HepG2 (cell line): Measurements from ENCODE around the gene SFTA2. TPM values are rescaled to one million over a fixed set of nuclear protein-coding genes. Genes with fewer than 3 reads are reported as not detected.

ENCODE experiments used
- ATAC-seq: fragments of 200-7000 bp; cut with Tn5 transposase; 3 replicates; pipeline ENCODE4 v1.9.1; 2020; ENCODE audit warnings: mild to moderate bottlenecking, moderate library complexity
- BruUV-seq: library from RNA; stranded (reverse); fragments of 400-500 nt; replicated peaks from 2 replicates; lab custom pipeline; 2021; lab: Mats Ljungman, UMichigan
- CTCF ChIA-PET: fragments of 300-600 bp; formaldehyde crosslinking; extraction: SDS; loops from one replicate; lab custom pipeline; 2021; ENCODE audit warnings: low total read pairs, inconsistent platforms, low intra/inter-chr PET ratio; lab: Yijun Ruan, JAX
- POLR2A ChIA-PET: fragments of 350-600 bp; sonication (Branson Sonifier 250); formaldehyde crosslinking; loops from one replicate; lab custom pipeline; 2020; ENCODE audit warnings: antibody characterized with exemption, inconsistent platforms; lab: Yijun Ruan, JAX
- DNase-seq: peaks from one replicate; pipeline ENCODE4 v3.0.0-alpha.2; 2015; ENCODE audit warnings: low spot score
- FAIRE-seq: peaks from 3 replicates; lab custom pipeline; 2011; peaks lifted over from hg19 to GRCh38; lab: Jason Lieb, UNC
- H2AFZ ChIP-seq: one replicate; pipeline ENCODE4 v1.6.1; 2011; ENCODE audit warnings: low read length, inconsistent platforms
- H3K27ac ChIP-seq: fragments of 300-600 bp; 3 replicates; pipeline ENCODE4 v1.8.0; 2011; ENCODE audit warnings: mixed run types, mild to moderate bottlenecking, mixed read lengths, low read length, inconsistent platforms; ENCODE audit not compliant: insufficient read depth; ENCODE audit errors: extremely low read length
- H3K27me3 ChIP-seq, 2 experiments: fragments of 200-600 bp in 1 of 2; 2 replicates in 1 of 2; 3 replicates in 1 of 2; pipeline versions ENCODE4 v1.6.0 to v1.8.0; 2011; ENCODE audit warnings: low read length in 2 of 2, mild to moderate bottlenecking in 2 of 2, moderate library complexity in 2 of 2, inconsistent platforms in 1 of 2; ENCODE audit not compliant: insufficient read depth in 2 of 2, control insufficient read depth in 1 of 2
- H3K36me3 ChIP-seq, 2 experiments: fragments of 200-600 bp in 1 of 2; replicated peaks in 1 of 2; 2 replicates in 1 of 2; 3 replicates in 1 of 2; pipeline versions ENCODE4 v1.5.1 to v1.8.0; 2011; ENCODE audit warnings: low read length in 2 of 2, inconsistent platforms in 1 of 2; ENCODE audit not compliant: insufficient read depth in 2 of 2, control insufficient read depth in 1 of 2
- H3K4me1 ChIP-seq: 2 replicates; pipeline ENCODE4 v1.5.1; 2012; ENCODE audit warnings: low read length, inconsistent platforms; ENCODE audit not compliant: insufficient read depth
- H3K4me2 ChIP-seq: 2 replicates; pipeline ENCODE4 v1.6.0; 2011; ENCODE audit warnings: low read depth, low read length, inconsistent platforms
- H3K4me3 ChIP-seq, 3 experiments: fragments of 200-600 bp in 1 of 3; sonication (generic), shearing (Covaris generic) in 1 of 3; replicated peaks in 1 of 3; 2 replicates each; pipeline ENCODE4 v1.5.1; 2011 to 2016; ENCODE audit warnings: low read length in 3 of 3, inconsistent platforms in 2 of 3, low read depth in 2 of 3, mild to moderate bottlenecking in 2 of 3, control low read depth in 1 of 3, mixed read lengths in 1 of 3; ENCODE audit not compliant: insufficient read depth in 1 of 3
- H3K79me2 ChIP-seq: one replicate; pipeline ENCODE4 v1.6.1; 2011; ENCODE audit warnings: low read length, inconsistent platforms; ENCODE audit not compliant: insufficient read depth
- H3K9ac ChIP-seq: 2 replicates; pipeline ENCODE4 v1.6.0; 2011; ENCODE audit warnings: mild to moderate bottlenecking, low read depth, low read length, inconsistent platforms; ENCODE audit not compliant: insufficient read depth
- H3K9me3 ChIP-seq: 2 replicates; pipeline ENCODE4 v1.5.1; 2012; ENCODE audit warnings: mild to moderate bottlenecking, low read length
- H4K20me1 ChIP-seq: 2 replicates; pipeline ENCODE4 v1.6.0; 2011; ENCODE audit warnings: inconsistent platforms, mild to moderate bottlenecking, low read length, moderate library complexity; ENCODE audit not compliant: insufficient read depth
- ARNTL ChIP-seq: sonication (generic); formaldehyde crosslinking; IDR thresholded peaks from 2 replicates; pipeline ENCODE4 v1.4.0; 2020; ENCODE audit warnings: mild to moderate bottlenecking, missing genetic modification reagents
- ESRRA ChIP-seq: sonication (generic); formaldehyde crosslinking; IDR thresholded peaks from 2 replicates; pipeline ENCODE4 v1.5.1; 2020; ENCODE audit warnings: mild to moderate bottlenecking, low read depth, missing genetic modification reagents
- HOXA5 ChIP-seq: sonication (generic); formaldehyde crosslinking; IDR thresholded peaks from 2 replicates; pipeline ENCODE4 v1.4.0; 2020; ENCODE audit warnings: missing genetic modification reagents
- JDP2 ChIP-seq: sonication (generic); formaldehyde crosslinking; IDR thresholded peaks from 2 replicates; pipeline ENCODE4 v1.8.1; 2022; ENCODE audit warnings: missing genetic modification reagents, borderline replicate concordance
- MED13 ChIP-seq: sonication (generic); formaldehyde crosslinking; IDR thresholded peaks from 2 replicates; pipeline ENCODE4 v1.5.0; 2020; ENCODE audit warnings: missing genetic modification reagents
- MTF1 ChIP-seq: sonication (generic); formaldehyde crosslinking; IDR thresholded peaks from 2 replicates; pipeline ENCODE4 v1.5.0; 2020; ENCODE audit warnings: missing genetic modification reagents
- NR2C2 ChIP-seq: sonication (generic); formaldehyde crosslinking; IDR thresholded peaks from 2 replicates; pipeline ENCODE4 v1.4.0; 2020; ENCODE audit warnings: missing genetic modification reagents, mild to moderate bottlenecking, moderate library complexity, borderline replicate concordance
- PCBP2 ChIP-seq: fragments of 200-400 bp; formaldehyde crosslinking; optimal IDR thresholded peaks from 2 replicates; pipeline ENCODE3; 2018; ENCODE audit warnings: low read length, low read depth; ENCODE audit not compliant: poor library complexity, severe bottlenecking
- SP4 ChIP-seq: sonication (generic); formaldehyde crosslinking; IDR thresholded peaks from 2 replicates; pipeline ENCODE4 v1.8.1; 2023; ENCODE audit warnings: mild to moderate bottlenecking, missing genetic modification reagents
- ZEB1 ChIP-seq: IDR thresholded peaks from 2 replicates; pipeline ENCODE4 v1.6.1; 2012; ENCODE audit warnings: mild to moderate bottlenecking, low read depth, inconsistent platforms; ENCODE audit not compliant: insufficient replicate concordance
- ZMYM4 ChIP-seq: sonication (generic); formaldehyde crosslinking; IDR thresholded peaks from 2 replicates; pipeline ENCODE4 v1.8.1; 2023; ENCODE audit warnings: mild to moderate bottlenecking, missing genetic modification reagents
- ZNF501 ChIP-seq: sonication (generic); formaldehyde crosslinking; IDR thresholded peaks from 2 replicates; pipeline ENCODE4 v1.5.1; 2020; ENCODE audit warnings: mild to moderate bottlenecking, moderate library complexity, missing genetic modification reagents
- ZNF510 ChIP-seq: sonication (generic); formaldehyde crosslinking; IDR thresholded peaks from 2 replicates; pipeline ENCODE4 v1.4.0; 2020; ENCODE audit warnings: low read depth, mild to moderate bottlenecking, missing genetic modification reagents
- ZNF556 ChIP-seq: sonication (generic); formaldehyde crosslinking; IDR thresholded peaks from 2 replicates; pipeline ENCODE4 v1.4.0; 2020; ENCODE audit warnings: mild to moderate bottlenecking, missing genetic modification reagents, borderline replicate concordance
- ZNF644 ChIP-seq: IDR thresholded peaks from 2 replicates; pipeline ENCODE4 v1.6.1; 2016; ENCODE audit warnings: low read depth
- ZNF670 ChIP-seq: sonication (generic); formaldehyde crosslinking; IDR thresholded peaks from 2 replicates; pipeline ENCODE4 v1.8.0; 2022; ENCODE audit warnings: mild to moderate bottlenecking, missing genetic modification reagents, borderline replicate concordance
- ZNF777 ChIP-seq: sonication (generic); formaldehyde crosslinking; IDR thresholded peaks from 2 replicates; pipeline ENCODE4 v1.4.0; 2020; ENCODE audit warnings: missing genetic modification reagents
- ZNF781 ChIP-seq: sonication (generic); formaldehyde crosslinking; IDR thresholded peaks from 2 replicates; pipeline ENCODE4 v1.5.1; 2020; ENCODE audit warnings: borderline replicate concordance, mild to moderate bottlenecking, missing genetic modification reagents; ENCODE audit errors: not compliant biosample characterization
- WGBS: methylation state at CpG from one replicate; pipeline ENCODE4 v1.1.6; 2017; ENCODE audit warnings: low lambda C conversion rate; 5-methylcytosine and 5-hydroxymethylcytosine counted together
- in situ Hi-C: cut with HindIII; loops from 2 replicates; pipeline ENCODE4 v1.10.0; 2017; ENCODE audit warnings: low pct_unique_long_range_greater_than_20kb; ENCODE audit not compliant: extremely low pct_ligation_motif_present
- intact Hi-C: fragments of 100-400 bp; cut with micrococcal nuclease; formaldehyde crosslinking; loops from one replicate; pipeline ENCODE4 v1.10.0; 2022; ENCODE audit not compliant: unreplicated experiment
- polyA plus RNA-seq, 8 experiments: library from polyadenylated mRNA; depleted of rRNA in 3 of 8; stranded (reverse) in 7 of 8; unstranded in 1 of 8; fragments of >200 nt; fragmentation: Illumina TruSeq in 4 of 8; extraction: Trizol in 4 of 8; gene quantifications; 2 replicates each; pipeline versions ENCODE4 v1.2.1 to v1.2.3, GENCODE V29; 2011 to 2016; ENCODE audit warnings: low read depth in 4 of 8, missing spikeins in 1 of 8, mixed read lengths in 1 of 8; ENCODE audit not compliant: insufficient read depth in 1 of 8
- total RNA-seq, 5 experiments: library from RNA; depleted of rRNA; stranded (reverse); fragments of >200 nt; fragmentation: Illumina TruSeq; extraction: Trizol; gene quantifications; 2 replicates each; pipeline ENCODE4 v1.2.3, GENCODE V29; 2016; ENCODE audit warnings: low read depth in 1 of 5
- TF ChIP-seq, protein P1 (sequence below): sonication (generic); formaldehyde crosslinking; IDR thresholded peaks from 2 replicates; pipeline ENCODE4; 2020; ENCODE audit warnings: missing genetic modification reagents, mild to moderate bottlenecking, borderline replicate concordance
- TF ChIP-seq, protein P2 (sequence below): sonication (generic); formaldehyde crosslinking; conservative IDR thresholded peaks from 2 replicates; pipeline ENCODE4 v1.8.0; 2022; ENCODE audit warnings: low read depth, missing genetic modification reagents

SFTA2 gene
- total and polyA plus RNA-seq, 2 of the 13 experiments (the other 11 are each of a cell fraction or from before 2014, with no cell fraction given), result not detected

DNA sequence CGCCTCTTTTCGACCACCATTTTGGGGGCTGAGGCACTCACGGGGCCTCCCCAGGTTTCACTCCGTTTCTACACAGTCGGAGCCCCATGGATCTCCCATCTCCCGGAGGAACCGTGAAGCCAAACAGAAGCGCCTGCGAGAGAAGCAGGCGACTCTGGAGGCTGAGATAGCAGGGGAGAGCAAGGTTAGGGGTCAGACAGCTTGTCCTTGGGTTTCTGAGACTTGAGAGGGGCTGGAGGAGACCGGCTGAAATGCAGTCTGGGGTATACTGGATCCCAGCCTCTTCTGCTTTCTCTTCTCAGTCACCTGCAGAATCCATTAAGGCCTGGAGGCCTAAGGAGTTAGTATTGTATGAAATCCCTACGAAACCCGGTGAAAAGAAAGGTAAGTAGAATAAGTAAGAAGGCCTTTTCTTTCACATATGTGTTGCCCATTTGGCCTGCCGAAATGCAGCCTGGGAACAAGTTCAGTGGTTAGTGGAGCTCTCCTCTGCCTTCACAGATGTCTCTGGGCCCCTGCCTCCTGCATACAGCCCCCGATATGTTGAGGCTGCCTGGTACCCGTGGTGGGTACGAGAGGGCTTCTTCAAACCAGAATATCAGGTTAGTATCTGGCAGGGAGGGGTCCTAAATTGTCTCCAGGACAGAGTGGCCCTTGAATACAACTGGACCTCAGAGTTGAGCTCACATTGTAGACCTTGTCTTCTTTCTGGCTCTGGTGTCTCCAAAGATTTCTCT, 16.9 kb downstream of the SFTA2 start:
- Histone ChIP-seq H3K27me3 (no peaks in the 10 kb centered on the region), H3K4me3 (peak overlapping the region; percentile 61 to 80 (median 78)), H3K79me2 (peaks cover 11% of the 10 kb centered on the region), H3K9me3 (no peaks in the 10 kb centered on the region), H3K4me2 (peak overlapping the region; percentile 97), H3K4me1 (peaks cover 27% of the 10 kb centered on the region), H3K9ac (peak overlapping the region; percentile 90), H2AFZ (no peak overlapping the region), H3K27ac (peak overlapping the region; percentile 81), H4K20me1 (no peaks in the 10 kb centered on the region), H3K36me3 (peaks cover 19 to 55% of the 10 kb centered on the region in 2 experiments)
- BruUV-seq, result no TSS peak
- no peak for DNase-seq
- intact Hi-C loops (loop anchor here (1.0 to 2.0 kb wide), 5 partner anchors 87 to 172 kb away; no protein-coding TSS in a partner anchor), in situ Hi-C loops (loop anchor here (5.0 kb wide), 2 partner anchors 132 to 162 kb away; no protein-coding TSS in a partner anchor)
- WGBS, result 24% methylated on average over 17 of the region's 17 CpGs
- FAIRE-seq, result no peak
- ATAC-seq, result peak; percentile 27
- POLR2A ChIA-PET, result interaction anchor here (1.0 to 3.4 kb wide), 8 partner anchors 9 to 269 kb away, joined by 3 to 24 read pairs (median 4); partner anchors contain the start of gene DDR1
- CTCF ChIA-PET, result interaction anchor here (1.2 to 3.1 kb wide), 7 partner anchors 86 to 172 kb away, joined by 3 to 11 read pairs (median 9); no protein-coding TSS in a partner anchor
- TF ChIP-seq, protein P1, sequence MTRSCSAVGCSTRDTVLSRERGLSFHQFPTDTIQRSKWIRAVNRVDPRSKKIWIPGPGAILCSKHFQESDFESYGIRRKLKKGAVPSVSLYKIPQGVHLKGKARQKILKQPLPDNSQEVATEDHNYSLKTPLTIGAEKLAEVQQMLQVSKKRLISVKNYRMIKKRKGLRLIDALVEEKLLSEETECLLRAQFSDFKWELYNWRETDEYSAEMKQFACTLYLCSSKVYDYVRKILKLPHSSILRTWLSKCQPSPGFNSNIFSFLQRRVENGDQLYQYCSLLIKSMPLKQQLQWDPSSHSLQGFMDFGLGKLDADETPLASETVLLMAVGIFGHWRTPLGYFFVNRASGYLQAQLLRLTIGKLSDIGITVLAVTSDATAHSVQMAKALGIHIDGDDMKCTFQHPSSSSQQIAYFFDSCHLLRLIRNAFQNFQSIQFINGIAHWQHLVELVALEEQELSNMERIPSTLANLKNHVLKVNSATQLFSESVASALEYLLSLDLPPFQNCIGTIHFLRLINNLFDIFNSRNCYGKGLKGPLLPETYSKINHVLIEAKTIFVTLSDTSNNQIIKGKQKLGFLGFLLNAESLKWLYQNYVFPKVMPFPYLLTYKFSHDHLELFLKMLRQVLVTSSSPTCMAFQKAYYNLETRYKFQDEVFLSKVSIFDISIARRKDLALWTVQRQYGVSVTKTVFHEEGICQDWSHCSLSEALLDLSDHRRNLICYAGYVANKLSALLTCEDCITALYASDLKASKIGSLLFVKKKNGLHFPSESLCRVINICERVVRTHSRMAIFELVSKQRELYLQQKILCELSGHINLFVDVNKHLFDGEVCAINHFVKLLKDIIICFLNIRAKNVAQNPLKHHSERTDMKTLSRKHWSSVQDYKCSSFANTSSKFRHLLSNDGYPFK (CRISPR knock-in tag), result peak; percentile 94
- TF ChIP-seq JDP2 (CRISPR knock-in tag), result no peak
- peak; percentile 2; the same call in 1 of the 2 replicates for TF ChIP-seq ZNF501 (CRISPR knock-in tag)
- 0 out of 2 replicates have a peak, but pooled peaks have one; percentile 1 for TF ChIP-seq MTF1
- peak; percentile 22 for TF ChIP-seq ZEB1
- TF ChIP-seq SP4 (CRISPR knock-in tag), result peak; percentile 38; the same call in 1 of the 2 replicates
- no peak for TF ChIP-seq ZNF556 (CRISPR knock-in tag)
- TF ChIP-seq ZNF510 (CRISPR knock-in tag), result 0 out of 2 replicates have a peak, but pooled peaks have one; percentile 11
- TF ChIP-seq ZNF670, result no peak
- no peak for TF ChIP-seq ZNF777 (CRISPR knock-in tag)
- no peak for TF ChIP-seq ZMYM4 (CRISPR knock-in tag)
- no peak for TF ChIP-seq ESRRA (CRISPR knock-in tag)
- TF ChIP-seq NR2C2 (CRISPR knock-in tag), result no peak
- TF ChIP-seq PCBP2, result no peak
- TF ChIP-seq ZNF644 (CRISPR knock-in tag), result no peak
- 0 out of 2 replicates have a peak, but pooled peaks have one; percentile 23 for TF ChIP-seq ARNTL (CRISPR knock-in tag)
- TF ChIP-seq MED13 (CRISPR knock-in tag), result peak; percentile 9; the same call in 1 of the 2 replicates
- TF ChIP-seq, protein P2, sequence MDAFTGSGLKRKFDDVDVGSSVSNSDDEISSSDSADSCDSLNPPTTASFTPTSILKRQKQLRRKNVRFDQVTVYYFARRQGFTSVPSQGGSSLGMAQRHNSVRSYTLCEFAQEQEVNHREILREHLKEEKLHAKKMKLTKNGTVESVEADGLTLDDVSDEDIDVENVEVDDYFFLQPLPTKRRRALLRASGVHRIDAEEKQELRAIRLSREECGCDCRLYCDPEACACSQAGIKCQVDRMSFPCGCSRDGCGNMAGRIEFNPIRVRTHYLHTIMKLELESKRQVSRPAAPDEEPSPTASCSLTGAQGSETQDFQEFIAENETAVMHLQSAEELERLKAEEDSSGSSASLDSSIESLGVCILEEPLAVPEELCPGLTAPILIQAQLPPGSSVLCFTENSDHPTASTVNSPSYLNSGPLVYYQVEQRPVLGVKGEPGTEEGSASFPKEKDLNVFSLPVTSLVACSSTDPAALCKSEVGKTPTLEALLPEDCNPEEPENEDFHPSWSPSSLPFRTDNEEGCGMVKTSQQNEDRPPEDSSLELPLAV, result no peak
- no peak for TF ChIP-seq ZNF781 (CRISPR knock-in tag)
- TF ChIP-seq HOXA5 (CRISPR knock-in tag), result no peak
